AG09309 (cell line): ENCODE results near the gene POU2F1.

Experiments
- DNase-seq: peaks from one replicate; pipeline ENCODE4 v3.0.0-alpha.2; 2010; ENCODE audit warnings: low read depth
- H3K4me3 ChIP-seq: 2 replicates; pipeline ENCODE4 v1.5.1; 2011; ENCODE audit warnings: mild to moderate bottlenecking, low read depth, low read length, moderate library complexity; ENCODE audit not compliant: control insufficient read depth
- TF ChIP-seq, protein P1 (sequence below): IDR thresholded peaks from 2 replicates; pipeline ENCODE4 v1.5.1; 2011; ENCODE audit warnings: mild to moderate bottlenecking, low read depth, low read length, inconsistent platforms; ENCODE audit not compliant: insufficient read depth, control insufficient read depth; ENCODE audit errors: missing control alignments

POU2F1 gene

GRCh38 chr1:167330601-167331293 lies 110.1 kb downstream of the POU2F1 start:
- no peak for DNase-seq
- no peak overlapping the region for H3K4me3 ChIP-seq
- TF ChIP-seq, protein P1, sequence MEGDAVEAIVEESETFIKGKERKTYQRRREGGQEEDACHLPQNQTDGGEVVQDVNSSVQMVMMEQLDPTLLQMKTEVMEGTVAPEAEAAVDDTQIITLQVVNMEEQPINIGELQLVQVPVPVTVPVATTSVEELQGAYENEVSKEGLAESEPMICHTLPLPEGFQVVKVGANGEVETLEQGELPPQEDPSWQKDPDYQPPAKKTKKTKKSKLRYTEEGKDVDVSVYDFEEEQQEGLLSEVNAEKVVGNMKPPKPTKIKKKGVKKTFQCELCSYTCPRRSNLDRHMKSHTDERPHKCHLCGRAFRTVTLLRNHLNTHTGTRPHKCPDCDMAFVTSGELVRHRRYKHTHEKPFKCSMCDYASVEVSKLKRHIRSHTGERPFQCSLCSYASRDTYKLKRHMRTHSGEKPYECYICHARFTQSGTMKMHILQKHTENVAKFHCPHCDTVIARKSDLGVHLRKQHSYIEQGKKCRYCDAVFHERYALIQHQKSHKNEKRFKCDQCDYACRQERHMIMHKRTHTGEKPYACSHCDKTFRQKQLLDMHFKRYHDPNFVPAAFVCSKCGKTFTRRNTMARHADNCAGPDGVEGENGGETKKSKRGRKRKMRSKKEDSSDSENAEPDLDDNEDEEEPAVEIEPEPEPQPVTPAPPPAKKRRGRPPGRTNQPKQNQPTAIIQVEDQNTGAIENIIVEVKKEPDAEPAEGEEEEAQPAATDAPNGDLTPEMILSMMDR = no peak

- TF ChIP-seq, protein P1 = no peak
- DNase-seq = no peak
- no peak overlapping the region for H3K4me3 ChIP-seq
These were observed 111.0 kb downstream of the POU2F1 start for GRCh38 chr1:167331650-167332049.

GRCh38 chr1:167332503-167332902 lies 111.8 kb downstream of the POU2F1 start:
- TF ChIP-seq, protein P1 = no peak
- no peak overlapping the region for H3K4me3 ChIP-seq

GRCh38 chr1:167333124-167333523 lies 112.4 kb downstream of the POU2F1 start:
- DNase-seq = no peak
- TF ChIP-seq, protein P1 = no peak

More at GRCh38 chr1:167332503-167332902, 111.8 kb downstream of the POU2F1 start:
- DNase-seq = no peak

GRCh38 chr1:167333703-167334102 lies 113.0 kb downstream of the POU2F1 start:
- no peak for DNase-seq
- H3K4me3 ChIP-seq = no peak overlapping the region
- TF ChIP-seq, protein P1 = no peak

More at GRCh38 chr1:167333124-167333523, 112.4 kb downstream of the POU2F1 start:
- no peak overlapping the region for H3K4me3 ChIP-seq

GRCh38 chr1:167339405-167339804 lies 118.7 kb downstream of the POU2F1 start:
- H3K4me3 ChIP-seq = no peak overlapping the region
- DNase-seq = no peak
- TF ChIP-seq, protein P1 = no peak
